SK-N-SH (cell line): Measurements from ENCODE around the gene PTH2.

Experiments
- EP300 ChIP-seq, 2 experiments: IDR thresholded peaks; 2 replicates each; pipeline versions ENCODE4 v1.4.0 to v1.6.1; 2012; ENCODE audit warnings: borderline replicate concordance in 1 of 2, low read depth in 1 of 2, low read length in 1 of 2
- EZH2phosphoT487 ChIP-seq: fragments of 200-600 bp; sonication (generic); IDR thresholded peaks from 2 replicates; pipeline ENCODE4 v1.6.1; 2017; ENCODE audit warnings: low read depth, mixed run types, mild to moderate bottlenecking, antibody characterized with exemption, moderate library complexity, borderline replicate concordance
- GABPA ChIP-seq: IDR thresholded peaks from 2 replicates; pipeline ENCODE4 v1.4.0; 2012; ENCODE audit warnings: low read depth, mild to moderate bottlenecking
- MXI1 ChIP-seq: IDR thresholded peaks from 2 replicates; pipeline ENCODE4 v1.6.1; 2012; ENCODE audit warnings: mild to moderate bottlenecking, low read depth, low read length, improper control_type of control experiment
- NFIC ChIP-seq: IDR thresholded peaks from 2 replicates; pipeline ENCODE4 v1.4.0; 2012; ENCODE audit warnings: borderline replicate concordance
- NRF1 ChIP-seq: IDR thresholded peaks from 2 replicates; pipeline ENCODE4 v1.6.1; 2012; ENCODE audit warnings: low read depth, mild to moderate bottlenecking, low read length
- RAD21 ChIP-seq: IDR thresholded peaks from 2 replicates; pipeline ENCODE4 v1.6.1; 2012; ENCODE audit warnings: mild to moderate bottlenecking, low read length
- SIN3A ChIP-seq: IDR thresholded peaks from 2 replicates; pipeline ENCODE4 v1.6.1; 2012; ENCODE audit warnings: low read depth, mild to moderate bottlenecking, low read length, moderate library complexity, borderline replicate concordance
- TF ChIP-seq, protein P1 (sequence below): fragments of 200-600 bp; sonication (generic); IDR thresholded peaks from 2 replicates; pipeline ENCODE4 v1.6.1; 2017; ENCODE audit warnings: antibody characterized with exemption, mild to moderate bottlenecking, moderate library complexity
- TF ChIP-seq, protein P2 (sequence below): IDR thresholded peaks from 2 replicates; pipeline ENCODE4 v1.4.0; 2012; ENCODE audit warnings: low read depth, borderline replicate concordance
- TF ChIP-seq, protein P3 (sequence below): fragments of 150-350 bp; IDR thresholded peaks from 2 replicates; pipeline ENCODE4 v1.6.1; 2016; ENCODE audit warnings: mild to moderate bottlenecking, low read depth, low read length
- TF ChIP-seq, protein P4 (sequence below): IDR thresholded peaks from 2 replicates; pipeline ENCODE4 v1.4.0; 2012; ENCODE audit warnings: low read depth, borderline replicate concordance
- TF ChIP-seq, protein P5 (sequence below): IDR thresholded peaks from 2 replicates; pipeline ENCODE4 v1.4.0; 2012; ENCODE audit warnings: low read depth

DNA sequence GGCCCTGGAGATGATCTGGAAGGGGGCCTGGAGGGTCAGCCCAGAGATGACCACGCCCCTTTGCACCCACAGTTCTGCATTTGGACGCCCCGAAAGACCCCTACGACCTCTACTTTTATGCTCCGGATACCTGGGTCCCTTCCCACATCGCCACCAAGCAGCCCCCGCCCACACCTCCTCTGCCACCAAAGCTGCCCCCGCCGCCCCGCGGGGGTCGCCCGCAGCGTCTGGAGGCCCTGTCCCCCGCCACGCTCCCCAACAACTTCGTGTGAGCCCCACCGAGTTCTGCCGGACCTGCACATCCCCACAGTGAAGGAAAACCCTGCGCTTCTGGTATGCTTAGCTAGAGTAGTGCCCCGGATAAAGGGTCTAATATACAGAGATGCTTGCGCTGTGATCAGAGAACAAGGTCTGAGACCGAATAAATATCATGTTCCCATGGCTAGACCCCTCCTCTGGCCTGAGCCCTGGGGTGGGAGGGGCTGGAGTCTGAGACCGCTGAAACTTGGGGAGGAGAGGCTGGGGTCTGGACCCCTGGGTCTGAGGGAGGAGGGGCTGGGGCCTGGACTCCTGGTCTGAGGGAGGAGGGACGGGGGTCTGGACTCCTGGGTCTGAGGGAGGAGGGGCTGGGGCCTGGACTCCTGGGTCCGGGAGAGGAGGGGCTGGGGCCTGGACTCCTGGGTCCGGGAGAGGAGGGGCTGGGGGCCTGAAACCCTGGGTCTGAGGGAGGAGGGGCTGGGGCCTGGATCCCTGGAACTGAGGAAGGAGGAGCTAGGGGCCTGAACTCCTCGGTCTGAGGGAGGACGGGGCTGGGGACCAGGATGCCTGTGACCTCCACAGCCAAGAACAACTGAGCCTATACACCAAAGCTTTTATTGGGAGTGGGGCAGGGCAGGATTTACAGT is 5.6 kb upstream of the PTH2 start:
- TF ChIP-seq, protein P1, sequence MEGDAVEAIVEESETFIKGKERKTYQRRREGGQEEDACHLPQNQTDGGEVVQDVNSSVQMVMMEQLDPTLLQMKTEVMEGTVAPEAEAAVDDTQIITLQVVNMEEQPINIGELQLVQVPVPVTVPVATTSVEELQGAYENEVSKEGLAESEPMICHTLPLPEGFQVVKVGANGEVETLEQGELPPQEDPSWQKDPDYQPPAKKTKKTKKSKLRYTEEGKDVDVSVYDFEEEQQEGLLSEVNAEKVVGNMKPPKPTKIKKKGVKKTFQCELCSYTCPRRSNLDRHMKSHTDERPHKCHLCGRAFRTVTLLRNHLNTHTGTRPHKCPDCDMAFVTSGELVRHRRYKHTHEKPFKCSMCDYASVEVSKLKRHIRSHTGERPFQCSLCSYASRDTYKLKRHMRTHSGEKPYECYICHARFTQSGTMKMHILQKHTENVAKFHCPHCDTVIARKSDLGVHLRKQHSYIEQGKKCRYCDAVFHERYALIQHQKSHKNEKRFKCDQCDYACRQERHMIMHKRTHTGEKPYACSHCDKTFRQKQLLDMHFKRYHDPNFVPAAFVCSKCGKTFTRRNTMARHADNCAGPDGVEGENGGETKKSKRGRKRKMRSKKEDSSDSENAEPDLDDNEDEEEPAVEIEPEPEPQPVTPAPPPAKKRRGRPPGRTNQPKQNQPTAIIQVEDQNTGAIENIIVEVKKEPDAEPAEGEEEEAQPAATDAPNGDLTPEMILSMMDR: no peak
- TF ChIP-seq EP300 (IDR thresholded peaks at IDR 0.05; ENCODE audit: borderline replicate concordance in 1 of 2, low read depth in 1 of 2, low read length in 1 of 2) (no peak), RAD21 (no peak), NRF1 (no peak), MXI1 (no peak), NFIC (no peak), EZH2phosphoT487 (peak; percentile 19; the same call in 1 of the 2 replicates), SIN3A (no peak), GABPA (no peak)
- TF ChIP-seq, protein P2, sequence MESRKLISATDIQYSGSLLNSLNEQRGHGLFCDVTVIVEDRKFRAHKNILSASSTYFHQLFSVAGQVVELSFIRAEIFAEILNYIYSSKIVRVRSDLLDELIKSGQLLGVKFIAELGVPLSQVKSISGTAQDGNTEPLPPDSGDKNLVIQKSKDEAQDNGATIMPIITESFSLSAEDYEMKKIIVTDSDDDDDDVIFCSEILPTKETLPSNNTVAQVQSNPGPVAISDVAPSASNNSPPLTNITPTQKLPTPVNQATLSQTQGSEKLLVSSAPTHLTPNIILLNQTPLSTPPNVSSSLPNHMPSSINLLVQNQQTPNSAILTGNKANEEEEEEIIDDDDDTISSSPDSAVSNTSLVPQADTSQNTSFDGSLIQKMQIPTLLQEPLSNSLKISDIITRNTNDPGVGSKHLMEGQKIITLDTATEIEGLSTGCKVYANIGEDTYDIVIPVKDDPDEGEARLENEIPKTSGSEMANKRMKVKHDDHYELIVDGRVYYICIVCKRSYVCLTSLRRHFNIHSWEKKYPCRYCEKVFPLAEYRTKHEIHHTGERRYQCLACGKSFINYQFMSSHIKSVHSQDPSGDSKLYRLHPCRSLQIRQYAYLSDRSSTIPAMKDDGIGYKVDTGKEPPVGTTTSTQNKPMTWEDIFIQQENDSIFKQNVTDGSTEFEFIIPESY: no peak
- TF ChIP-seq, protein P3, sequence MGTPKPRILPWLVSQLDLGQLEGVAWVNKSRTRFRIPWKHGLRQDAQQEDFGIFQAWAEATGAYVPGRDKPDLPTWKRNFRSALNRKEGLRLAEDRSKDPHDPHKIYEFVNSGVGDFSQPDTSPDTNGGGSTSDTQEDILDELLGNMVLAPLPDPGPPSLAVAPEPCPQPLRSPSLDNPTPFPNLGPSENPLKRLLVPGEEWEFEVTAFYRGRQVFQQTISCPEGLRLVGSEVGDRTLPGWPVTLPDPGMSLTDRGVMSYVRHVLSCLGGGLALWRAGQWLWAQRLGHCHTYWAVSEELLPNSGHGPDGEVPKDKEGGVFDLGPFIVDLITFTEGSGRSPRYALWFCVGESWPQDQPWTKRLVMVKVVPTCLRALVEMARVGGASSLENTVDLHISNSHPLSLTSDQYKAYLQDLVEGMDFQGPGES: no peak
- TF ChIP-seq, protein P4, sequence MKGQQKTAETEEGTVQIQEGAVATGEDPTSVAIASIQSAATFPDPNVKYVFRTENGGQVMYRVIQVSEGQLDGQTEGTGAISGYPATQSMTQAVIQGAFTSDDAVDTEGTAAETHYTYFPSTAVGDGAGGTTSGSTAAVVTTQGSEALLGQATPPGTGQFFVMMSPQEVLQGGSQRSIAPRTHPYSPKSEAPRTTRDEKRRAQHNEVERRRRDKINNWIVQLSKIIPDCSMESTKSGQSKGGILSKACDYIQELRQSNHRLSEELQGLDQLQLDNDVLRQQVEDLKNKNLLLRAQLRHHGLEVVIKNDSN: no peak
- TF ChIP-seq, protein P5, sequence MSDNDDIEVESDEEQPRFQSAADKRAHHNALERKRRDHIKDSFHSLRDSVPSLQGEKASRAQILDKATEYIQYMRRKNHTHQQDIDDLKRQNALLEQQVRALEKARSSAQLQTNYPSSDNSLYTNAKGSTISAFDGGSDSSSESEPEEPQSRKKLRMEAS: no peak
